Activated T-cell treated with anti-CD3 and anti-CD28 coated beads, Interleukin-2, amount 50 U/mL, for 4 hours (primary cell): ENCODE data around the gene ARL3. TPM values are rescaled to one million over a fixed set of nuclear protein-coding genes. Genes with fewer than 3 reads are reported as not detected.

Experiments used
- ATAC-seq, 2 donors: fragments of 200-7000 bp; cut with Tn5 transposase; one replicate each; pipeline ENCODE4 v1.10.0; 2021
- DNase-seq: peaks from one replicate; pipeline ENCODE4 v3.0.0-alpha.2; 2020
- H3K27me3 Mint-ChIP-seq: one replicate; pipeline ENCODE4 v1.8.0; 2021; ENCODE audit warnings: low read depth, mixed read lengths
- H3K36me3 Mint-ChIP-seq: one replicate; pipeline ENCODE4 v1.8.0; 2022; ENCODE audit warnings: mixed read lengths; ENCODE audit not compliant: insufficient read depth
- H3K4me1 Mint-ChIP-seq: one replicate; pipeline ENCODE4 v1.8.0; 2021; ENCODE audit warnings: low read depth, mixed read lengths
- H3K4me3 Mint-ChIP-seq: one replicate; pipeline ENCODE4 v1.8.0; 2021; ENCODE audit warnings: mild to moderate bottlenecking, moderate library complexity, mixed read lengths
- H3K9me3 Mint-ChIP-seq: one replicate; pipeline ENCODE4 v1.8.0; 2021; ENCODE audit warnings: mixed read lengths
- total RNA-seq, 3 donors: library from RNA; stranded (reverse); gene quantifications; one replicate each; pipeline ENCODE4 v1.2.1, GENCODE V29; 2021

ARL3 gene
- total RNA-seq, 3 donors from 2014 or later, result 3.2 to 4.8 (median 3.3) TPM

- ATAC-seq, result no peak
- no peaks in the 10 kb centered on the region for H3K9me3 Mint-ChIP-seq
- DNase-seq, result peak; percentile 39
- peaks cover 27% of the 10 kb centered on the region for H3K4me1 Mint-ChIP-seq
- H3K4me3 Mint-ChIP-seq, result peak overlapping the region; percentile 85
- no peaks in the 10 kb centered on the region for H3K27me3 Mint-ChIP-seq
- H3K36me3 Mint-ChIP-seq, result no peaks in the 10 kb centered on the region
These were observed 71.4 kb downstream of the ARL3 start for GRCh38 chr10:102642736-102643335.

DNA sequence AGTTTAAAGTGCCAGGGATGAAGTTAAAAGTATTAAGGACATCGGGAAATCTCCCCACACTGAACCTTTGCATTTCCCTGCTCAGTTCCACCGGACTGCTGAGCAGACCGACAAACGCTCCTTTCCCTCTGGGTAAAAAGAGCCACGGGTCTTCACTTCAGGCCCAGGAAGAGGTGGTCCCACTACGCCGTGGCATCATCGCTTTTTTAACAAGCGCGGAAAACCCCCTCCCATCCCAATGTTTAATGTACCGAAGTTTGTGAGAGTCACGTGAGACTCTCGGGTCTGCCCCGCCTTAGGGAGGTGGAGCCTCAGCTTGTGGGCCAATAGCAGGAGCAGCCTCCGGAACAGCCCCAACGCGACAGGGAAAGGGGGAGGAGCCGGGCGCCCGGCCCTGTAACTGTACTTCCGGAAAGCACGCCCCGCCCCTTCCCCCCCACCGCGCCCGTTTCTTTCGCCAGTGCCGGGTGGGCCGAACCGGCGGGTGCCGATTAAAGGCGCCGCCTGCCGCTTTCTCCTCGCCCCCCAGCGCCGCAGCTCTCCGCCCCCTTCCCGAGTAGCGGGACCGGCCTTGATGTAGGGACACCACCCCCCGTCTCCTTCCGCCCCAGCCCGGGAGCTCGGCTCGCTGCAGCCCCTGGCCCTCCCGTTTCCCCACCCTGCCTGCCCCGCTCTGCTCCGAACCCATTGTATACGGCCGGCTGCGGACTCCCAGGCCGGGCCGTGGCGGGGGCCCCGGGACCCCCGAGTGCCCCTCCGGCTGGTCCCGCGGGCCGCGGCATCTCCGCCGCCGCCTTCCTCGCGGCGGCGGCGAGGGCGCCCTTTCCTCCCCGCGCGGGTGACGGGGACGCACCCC lies 72.1 kb downstream of the ARL3 start:
- Mint-ChIP-seq H3K4me3 (peak overlapping the region; percentile 86), H3K36me3 (no peaks in the 10 kb centered on the region), H3K4me1 (peaks cover 20% of the 10 kb centered on the region), H3K9me3 (no peaks in the 10 kb centered on the region), H3K27me3 (no peaks in the 10 kb centered on the region)
- ATAC-seq (peak; percentile 68 to 72), DNase-seq (peak; percentile 97)

DNA sequence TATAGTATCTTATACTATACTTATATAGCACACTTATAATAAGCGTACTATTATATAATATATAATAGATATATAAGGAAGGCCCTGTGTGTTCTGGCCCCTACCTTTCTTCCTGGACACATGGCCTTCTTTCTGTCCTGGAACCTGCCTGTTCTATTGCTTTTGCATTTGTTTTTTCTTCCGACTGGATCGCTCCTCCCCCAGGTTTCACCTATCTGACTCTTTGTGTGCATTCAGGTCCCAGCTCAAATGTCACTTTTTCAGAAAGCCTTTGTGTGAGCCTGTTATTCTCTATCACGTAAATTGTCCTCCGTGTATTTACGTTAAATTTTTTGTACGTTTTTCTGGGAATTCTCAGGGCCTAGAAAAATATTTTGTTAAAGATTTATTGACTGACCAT lies 72.8 kb downstream of the ARL3 start:
- Mint-ChIP-seq H3K4me3 (peak overlapping the region; percentile 86), H3K27me3 (no peaks in the 10 kb centered on the region), H3K4me1 (peaks cover 17% of the 10 kb centered on the region), H3K36me3 (no peaks in the 10 kb centered on the region), H3K9me3 (no peaks in the 10 kb centered on the region)
- ATAC-seq, result no peak
- DNase-seq, result no peak

GRCh38 chr10:102639537-102639936 lies 74.7 kb downstream of the ARL3 start:
- H3K36me3 Mint-ChIP-seq, result no peaks in the 10 kb centered on the region
- no peak overlapping the region for H3K4me3 Mint-ChIP-seq
- peaks cover 26% of the 10 kb centered on the region for H3K4me1 Mint-ChIP-seq
- H3K27me3 Mint-ChIP-seq, result no peaks in the 10 kb centered on the region
- DNase-seq, result no peak
- ATAC-seq, result no peak
- H3K9me3 Mint-ChIP-seq, result no peaks in the 10 kb centered on the region

- Mint-ChIP-seq H3K36me3 (no peaks in the 10 kb centered on the region), H3K27me3 (no peaks in the 10 kb centered on the region), H3K4me3 (peak overlapping the region; percentile 25), H3K4me1 (peaks cover 42% of the 10 kb centered on the region), H3K9me3 (no peaks in the 10 kb centered on the region)
- DNase-seq (no peak), ATAC-seq (peak in 1 of 2 donors; percentile 32)
These were observed 78.8 kb downstream of the ARL3 start for GRCh38 chr10:102635377-102635776.

- no peak for DNase-seq
- Mint-ChIP-seq H3K4me3 (no peak overlapping the region), H3K27me3 (no peaks in the 10 kb centered on the region), H3K9me3 (no peaks in the 10 kb centered on the region), H3K4me1 (peaks cover 42% of the 10 kb centered on the region), H3K36me3 (no peaks in the 10 kb centered on the region)
- ATAC-seq, result no peak
These were observed 79.5 kb downstream of the ARL3 start for GRCh38 chr10:102634686-102635085.

DNA sequence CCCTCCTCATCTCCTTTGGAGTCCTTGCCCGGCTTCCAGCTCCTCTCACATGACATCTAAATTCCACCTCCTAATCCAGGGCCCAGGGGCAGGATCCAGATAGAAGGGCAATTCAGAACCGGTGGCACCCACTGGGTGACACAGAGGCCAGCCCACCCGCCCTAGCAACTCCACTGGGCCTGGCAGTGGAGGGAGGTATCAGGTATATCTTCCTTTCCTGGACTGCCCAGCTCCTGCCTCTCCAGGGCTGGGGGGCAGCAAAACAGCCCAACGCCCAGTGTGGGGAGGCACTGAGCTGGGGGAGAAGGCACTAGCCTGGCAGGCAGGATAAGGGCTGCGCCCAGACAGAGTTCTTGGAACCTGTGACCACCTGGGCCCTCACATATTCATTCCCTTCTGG lies 80.3 kb downstream of the ARL3 start:
- H3K4me1 Mint-ChIP-seq, result peaks cover 42% of the 10 kb centered on the region
- H3K4me3 Mint-ChIP-seq, result no peak overlapping the region
- DNase-seq (no peak), ATAC-seq (no peak)
- no peaks in the 10 kb centered on the region for H3K36me3 Mint-ChIP-seq
- no peaks in the 10 kb centered on the region for H3K9me3 Mint-ChIP-seq
- no peaks in the 10 kb centered on the region for H3K27me3 Mint-ChIP-seq

DNA sequence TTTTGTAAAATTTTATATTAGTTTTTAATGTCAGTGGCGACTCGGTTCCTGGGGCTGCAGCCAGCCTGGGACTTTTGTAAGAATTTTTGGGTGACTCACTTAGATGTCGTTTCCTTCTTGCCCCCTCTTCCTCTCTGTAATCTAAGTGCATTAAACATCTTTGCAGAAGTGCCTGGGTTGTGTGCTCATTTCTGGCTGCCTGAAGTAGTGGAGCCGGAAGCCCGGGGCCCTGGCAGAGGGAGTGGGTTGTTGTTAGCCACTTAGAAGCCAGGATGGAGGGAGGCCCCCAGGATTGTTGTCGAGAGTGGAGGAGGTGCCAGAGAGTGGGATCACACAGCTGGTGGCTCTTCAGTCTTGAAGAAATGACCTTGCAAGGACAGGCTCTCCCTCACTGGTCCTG lies 80.9 kb downstream of the ARL3 start:
- no peaks in the 10 kb centered on the region for H3K27me3 Mint-ChIP-seq
- peak; percentile 76 to 77 for ATAC-seq
- peaks cover 42% of the 10 kb centered on the region for H3K4me1 Mint-ChIP-seq
- DNase-seq, result no peak
- H3K4me3 Mint-ChIP-seq, result peak overlapping the region; percentile 27
- H3K36me3 Mint-ChIP-seq, result no peaks in the 10 kb centered on the region
- no peaks in the 10 kb centered on the region for H3K9me3 Mint-ChIP-seq

- Mint-ChIP-seq H3K4me1 (peaks cover 42% of the 10 kb centered on the region), H3K27me3 (no peaks in the 10 kb centered on the region), H3K4me3 (no peak overlapping the region), H3K9me3 (no peaks in the 10 kb centered on the region), H3K36me3 (peaks cover 2% of the 10 kb centered on the region)
- DNase-seq (no peak), ATAC-seq (no peak)
These were observed 81.6 kb downstream of the ARL3 start for GRCh38 chr10:102632394-102633111.

- Mint-ChIP-seq H3K4me1 (peaks cover 40% of the 10 kb centered on the region), H3K9me3 (no peaks in the 10 kb centered on the region), H3K36me3 (peaks cover 3% of the 10 kb centered on the region), H3K27me3 (no peaks in the 10 kb centered on the region), H3K4me3 (no peak overlapping the region)
- DNase-seq, result no peak
- ATAC-seq, result no peak
These were observed 82.4 kb downstream of the ARL3 start for GRCh38 chr10:102631525-102632393.

- Mint-ChIP-seq H3K36me3 (peaks cover 3% of the 10 kb centered on the region), H3K27me3 (no peaks in the 10 kb centered on the region), H3K9me3 (no peaks in the 10 kb centered on the region), H3K4me1 (peaks cover 33% of the 10 kb centered on the region), H3K4me3 (no peak overlapping the region)
- ATAC-seq (no peak), DNase-seq (no peak)
These were observed 83.5 kb downstream of the ARL3 start for GRCh38 chr10:102630663-102631062.

GRCh38 chr10:102629661-102630614 lies 84.3 kb downstream of the ARL3 start:
- Mint-ChIP-seq H3K4me1 (peaks cover 26% of the 10 kb centered on the region), H3K9me3 (no peaks in the 10 kb centered on the region), H3K36me3 (peaks cover 3% of the 10 kb centered on the region), H3K4me3 (no peak overlapping the region), H3K27me3 (no peaks in the 10 kb centered on the region)
- ATAC-seq (no peak), DNase-seq (no peak)

DNA sequence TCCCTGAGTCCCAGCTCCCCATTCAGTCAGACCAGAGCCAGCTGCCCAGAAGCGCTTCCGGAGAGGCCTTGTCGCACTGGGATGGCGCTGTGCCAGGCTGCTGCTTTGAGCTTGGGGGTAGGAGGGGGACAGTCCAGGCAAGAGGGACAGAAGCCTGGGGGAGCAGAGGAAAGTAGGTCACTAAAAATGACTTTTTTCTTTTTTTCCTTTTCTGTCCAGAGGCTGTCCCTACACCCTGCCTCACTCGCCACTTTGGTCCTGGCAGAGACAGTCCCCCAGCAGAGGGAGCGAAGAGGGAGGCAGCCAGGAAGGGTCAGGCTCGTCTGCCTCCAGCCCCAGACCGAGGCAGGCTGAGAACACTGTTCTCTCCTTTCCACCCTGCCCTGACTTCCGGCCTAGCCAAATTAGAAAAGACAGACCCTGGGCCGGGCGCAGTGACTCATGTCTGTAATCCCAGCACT lies 85.7 kb downstream of the ARL3 start:
- H3K4me1 Mint-ChIP-seq, result peaks cover 14% of the 10 kb centered on the region
- no peaks in the 10 kb centered on the region for H3K9me3 Mint-ChIP-seq
- peaks cover 3% of the 10 kb centered on the region for H3K36me3 Mint-ChIP-seq
- ATAC-seq (no peak), DNase-seq (no peak)
- H3K27me3 Mint-ChIP-seq, result no peaks in the 10 kb centered on the region
- no peak overlapping the region for H3K4me3 Mint-ChIP-seq
